Measurements from ENCODE around the gene SERINC3.
"Not testable (repeated sequence)": the region's sequence is repeated elsewhere in the genome, so short reads cannot be mapped to it uniquely, and the experiment has no call there.

The SERINC3 gene

DNA sequence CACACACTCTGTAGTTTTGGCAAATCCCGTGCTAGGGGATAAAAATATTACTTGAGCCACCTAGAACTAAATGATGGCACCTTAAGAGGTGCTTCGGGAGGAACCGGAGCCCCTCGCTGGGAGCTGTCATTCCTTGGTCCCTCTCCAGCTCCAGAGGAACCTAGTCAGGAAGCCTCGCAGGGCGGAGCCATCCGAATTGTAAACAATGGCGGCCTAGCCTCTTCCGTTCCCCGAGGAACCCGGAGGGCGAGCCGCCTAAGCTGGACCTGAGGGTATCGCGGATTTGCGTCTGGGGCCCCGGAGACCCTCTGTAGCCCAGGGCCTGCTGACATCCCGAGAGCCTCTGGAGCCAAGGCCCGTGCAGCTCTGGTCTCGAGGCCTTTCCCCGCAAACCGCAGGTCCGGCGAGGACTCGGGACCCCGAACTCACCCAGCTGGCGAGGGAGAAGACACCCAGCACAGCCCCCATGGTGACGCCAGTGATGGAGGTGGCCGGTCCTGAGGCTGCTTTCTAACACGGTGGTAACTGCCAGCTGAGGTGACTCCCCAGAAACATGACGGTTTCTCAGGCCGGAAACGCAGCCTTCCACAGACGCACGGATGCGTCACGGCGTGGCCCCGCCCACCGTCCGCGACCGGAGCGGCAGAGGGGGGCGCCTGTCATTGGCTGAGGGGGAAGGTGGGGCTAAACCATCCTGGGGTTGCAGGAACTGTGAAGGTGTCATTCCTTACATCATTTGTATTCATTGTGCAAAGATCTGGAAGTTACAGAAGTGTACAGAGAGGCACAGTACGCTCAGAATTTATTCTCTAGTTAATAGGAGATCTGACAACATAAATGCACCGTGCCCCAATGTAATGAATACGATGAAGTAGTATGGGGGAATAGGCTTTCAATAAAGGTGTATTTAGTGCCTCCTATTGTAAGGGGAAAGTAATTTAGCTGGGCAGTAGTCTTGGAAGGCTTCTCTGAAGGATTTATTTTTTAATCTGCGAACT lies at the start of gene SERINC3:
Gene SERINC3 (minus strand): TSS at position 587 of the 998 bp plus-strand sequence. CDS start 119 bp downstream, at position 468.
- peak; percentile 97 for DNase-seq

DNA sequence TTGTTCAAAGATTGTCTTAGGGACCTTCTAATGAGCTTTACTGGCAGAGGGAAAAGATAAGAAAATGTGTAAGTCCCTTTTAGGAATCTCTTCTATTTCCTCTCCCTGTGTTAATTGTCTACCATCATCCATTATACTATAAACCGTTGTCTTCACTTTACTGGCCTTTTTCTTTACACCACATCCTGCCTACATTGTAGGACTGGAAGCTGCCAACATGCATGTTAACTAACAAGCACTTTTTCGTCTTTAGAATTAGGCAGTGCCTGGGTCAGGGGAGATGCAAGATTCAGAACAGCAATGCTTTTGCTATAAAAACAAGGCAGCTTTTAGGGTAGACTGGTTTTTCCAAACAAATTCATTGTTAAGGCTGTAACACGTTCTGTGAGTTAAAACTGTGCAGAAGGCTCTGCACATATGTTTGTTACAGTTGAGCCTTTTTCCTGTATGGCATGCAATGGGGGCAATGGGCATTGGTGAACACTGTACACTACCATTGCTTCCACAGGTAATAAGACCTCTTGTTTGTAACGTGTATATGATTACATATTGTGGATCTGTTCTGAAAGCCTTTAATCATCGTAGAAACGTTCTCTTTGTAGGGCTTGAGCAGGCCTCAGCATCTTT lies 49.6 kb upstream of the SERINC3 start:
- no peak for DNase-seq

DNA sequence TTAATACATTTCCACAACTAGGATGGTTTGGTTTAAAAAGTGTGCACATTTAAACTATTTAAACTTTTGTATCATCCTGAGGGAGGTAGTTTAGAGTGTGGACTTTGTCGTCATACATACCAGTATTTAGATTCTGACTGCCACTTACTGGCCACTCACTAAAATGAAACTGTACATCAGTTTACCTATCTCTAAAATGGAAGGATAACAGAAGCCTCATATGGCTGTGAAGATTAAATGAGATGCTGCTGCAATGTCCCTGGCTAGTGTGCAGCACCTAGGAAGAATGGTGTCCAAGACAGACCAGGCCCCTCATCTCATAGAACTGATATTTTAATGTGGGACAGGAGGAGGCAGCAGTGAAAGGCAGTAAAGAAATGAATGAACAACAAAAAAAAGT lies 48.5 kb upstream of the SERINC3 start:
- no peak for DNase-seq

DNA sequence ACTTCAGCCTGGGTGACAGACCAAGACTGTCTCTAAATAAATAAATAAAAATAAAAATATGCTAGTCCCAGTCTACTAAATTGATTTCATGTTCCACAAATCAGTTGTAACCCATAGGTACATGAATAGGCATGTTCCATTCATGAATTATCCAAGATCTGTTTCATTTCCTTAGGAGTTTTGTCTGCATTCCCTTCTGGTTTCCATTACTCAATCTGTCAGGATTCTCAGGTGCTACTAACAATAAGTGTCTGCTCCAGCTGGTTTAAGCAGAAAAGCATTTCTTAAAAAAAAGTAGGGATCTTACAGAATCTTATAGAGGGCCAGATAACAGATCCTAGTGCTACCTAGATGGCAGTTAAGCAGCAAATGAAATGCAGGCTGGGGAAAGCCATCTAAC lies 44.9 kb upstream of the SERINC3 start:
- no peak for DNase-seq

DNA sequence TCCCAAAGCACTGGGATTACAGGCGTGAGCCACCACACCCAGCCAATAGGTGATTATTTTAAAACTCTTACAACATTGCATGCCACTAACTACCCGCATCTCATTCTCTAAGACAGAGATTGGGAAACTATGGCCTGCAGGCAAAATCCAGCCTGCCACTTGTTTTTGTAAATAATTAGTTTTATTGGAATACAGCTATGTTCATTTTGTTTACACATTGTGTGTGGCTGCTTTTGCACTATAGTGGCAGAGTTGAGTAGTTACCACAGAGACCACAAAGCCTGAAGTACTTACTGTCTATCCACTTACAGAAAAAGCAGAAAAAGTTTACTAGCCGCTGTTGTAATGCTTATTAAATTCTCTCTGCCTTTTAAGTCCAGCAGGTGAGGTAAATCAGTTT lies 44.1 kb upstream of the SERINC3 start:
- no peak for DNase-seq

DNA sequence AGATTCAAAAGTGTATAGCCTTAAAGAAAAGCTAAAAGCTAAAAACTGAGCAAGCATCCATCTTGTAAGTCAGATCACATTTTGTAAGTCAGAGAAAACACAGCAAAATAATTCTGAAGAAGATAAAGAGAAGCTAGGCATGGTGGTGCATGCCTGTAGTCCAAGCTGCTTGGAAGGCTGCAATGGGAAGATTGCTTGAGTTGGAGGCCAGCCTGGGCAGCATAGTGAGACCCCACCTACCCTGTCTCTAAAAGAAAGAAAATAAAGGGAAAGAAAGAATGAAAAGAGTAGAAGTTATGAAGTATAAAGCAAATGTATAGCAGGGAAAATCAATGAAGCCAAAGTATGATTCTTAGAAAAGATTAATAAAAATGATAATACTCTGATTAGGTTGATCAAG lies 40.0 kb upstream of the SERINC3 start:
- no peak for DNase-seq

DNA sequence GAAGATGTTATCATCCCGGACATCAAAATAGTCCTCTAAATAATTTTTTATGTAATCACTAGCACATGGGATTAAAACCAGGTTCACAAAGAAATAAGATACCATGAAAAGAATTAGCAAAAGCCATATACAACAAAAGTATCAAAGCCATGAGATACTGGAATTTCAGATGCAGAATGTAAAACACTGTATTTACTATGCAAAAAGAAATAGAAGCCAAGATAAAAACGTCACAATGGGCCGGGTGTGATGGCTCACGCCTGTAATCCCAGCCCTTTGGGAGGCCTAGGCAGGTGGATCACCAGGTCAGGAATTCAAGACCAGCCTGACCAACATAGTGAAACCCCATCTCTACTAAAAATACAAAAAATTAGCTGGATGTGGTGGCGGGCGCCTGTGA lies 38.9 kb upstream of the SERINC3 start:
- DNase-seq, result not testable (repeated sequence)

DNA sequence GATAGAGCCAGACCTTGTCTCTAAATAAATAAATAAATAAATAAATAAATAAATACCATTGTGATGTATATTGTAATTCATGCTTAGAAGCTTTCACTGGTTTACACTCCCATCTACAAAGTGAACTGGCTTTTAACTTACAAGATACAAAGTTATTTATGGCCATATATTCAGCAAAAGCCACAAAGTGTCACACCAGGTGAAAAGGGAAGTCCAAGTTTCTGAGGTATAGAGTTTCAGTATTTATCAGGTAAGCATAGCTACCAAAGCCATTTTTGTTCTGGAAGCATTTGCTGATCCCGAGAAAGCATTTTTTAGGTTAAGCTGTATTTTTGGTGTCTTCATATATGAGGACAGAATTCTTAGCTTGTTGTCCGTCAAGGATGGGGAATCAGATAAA lies 38.4 kb upstream of the SERINC3 start:
- no peak for DNase-seq

DNA sequence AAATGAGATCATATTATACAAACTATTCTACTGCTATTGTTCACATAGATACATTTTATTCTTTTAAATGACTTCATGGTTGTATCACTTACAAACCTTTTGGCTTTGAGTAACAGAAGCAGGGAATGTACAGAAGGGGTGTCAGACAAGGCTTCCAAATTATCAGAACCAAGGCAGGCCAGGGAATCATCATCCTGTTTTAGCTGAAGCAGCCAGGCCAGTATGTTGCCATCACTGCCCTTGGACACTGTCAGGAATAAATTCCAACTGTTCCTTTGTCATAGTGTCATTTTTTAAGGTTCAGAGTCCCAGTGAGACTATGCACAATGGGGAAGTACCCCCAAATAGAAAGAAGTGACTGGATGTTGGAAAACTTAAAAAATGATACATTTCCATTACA lies 37.4 kb upstream of the SERINC3 start:
- DNase-seq, result no peak

DNA sequence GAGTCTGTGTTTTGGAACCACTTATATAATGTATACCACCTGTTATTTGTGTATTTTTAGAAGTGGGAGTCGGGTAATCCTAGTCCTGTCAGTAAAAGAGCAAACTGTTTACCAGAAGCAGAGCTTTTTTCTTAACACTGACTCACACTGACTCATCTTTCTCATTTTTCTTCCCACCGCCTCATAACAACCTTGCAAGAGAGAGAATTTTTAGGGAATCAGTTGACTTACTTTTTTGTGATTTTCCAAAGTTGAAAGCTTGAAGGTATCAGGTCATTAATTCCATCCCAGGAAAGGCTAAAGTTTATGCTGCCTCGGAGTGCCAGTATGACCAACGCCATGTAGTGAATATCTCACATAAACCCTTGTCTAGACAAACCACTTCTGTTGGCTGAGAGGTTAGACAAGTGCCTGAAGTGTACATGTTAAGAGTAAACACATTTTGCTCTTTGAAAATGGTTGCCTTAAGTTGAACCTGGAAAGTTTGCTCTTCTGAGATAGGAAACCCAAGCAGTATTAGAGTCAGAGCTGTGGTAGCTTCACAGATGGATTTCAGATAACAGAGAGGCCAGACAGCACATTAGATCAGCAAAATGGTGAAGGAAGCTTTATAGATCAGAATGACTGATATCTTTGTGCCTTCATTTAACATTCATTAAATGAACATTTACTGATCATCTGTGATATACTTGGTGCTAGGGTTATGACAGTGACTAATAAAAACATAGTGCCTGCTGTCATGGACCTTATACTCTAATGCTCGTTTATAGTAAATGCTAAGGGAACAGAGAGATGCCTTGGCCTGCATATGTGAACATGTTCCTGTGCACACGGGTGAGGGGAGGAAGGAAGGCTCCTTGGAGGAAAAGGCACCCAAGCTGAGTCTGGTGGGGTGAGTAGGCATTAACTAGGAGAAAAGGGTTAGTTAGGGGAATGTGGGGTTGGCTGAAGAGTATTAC lies 31.4 kb upstream of the SERINC3 start:
- DNase-seq, result no peak

DNA sequence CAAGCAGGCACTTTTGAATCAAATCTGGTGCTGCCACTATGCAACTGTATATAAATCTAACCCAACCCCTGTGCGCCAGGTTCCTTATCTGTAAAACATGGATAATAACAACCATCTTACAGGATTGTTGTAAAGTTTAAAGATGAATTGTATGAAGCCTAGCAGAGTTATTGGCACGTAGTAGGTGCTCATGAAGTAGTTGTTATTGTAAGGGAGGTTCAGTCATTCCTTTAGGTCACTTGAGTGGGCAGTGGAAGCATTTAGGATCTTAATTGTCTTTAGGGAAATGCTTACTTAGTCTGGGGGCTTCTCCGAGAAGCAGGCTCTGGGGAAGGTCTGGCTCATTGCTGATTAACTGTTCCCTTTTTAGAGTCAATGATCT lies 30.7 kb upstream of the SERINC3 start:
- DNase-seq, result no peak

DNA sequence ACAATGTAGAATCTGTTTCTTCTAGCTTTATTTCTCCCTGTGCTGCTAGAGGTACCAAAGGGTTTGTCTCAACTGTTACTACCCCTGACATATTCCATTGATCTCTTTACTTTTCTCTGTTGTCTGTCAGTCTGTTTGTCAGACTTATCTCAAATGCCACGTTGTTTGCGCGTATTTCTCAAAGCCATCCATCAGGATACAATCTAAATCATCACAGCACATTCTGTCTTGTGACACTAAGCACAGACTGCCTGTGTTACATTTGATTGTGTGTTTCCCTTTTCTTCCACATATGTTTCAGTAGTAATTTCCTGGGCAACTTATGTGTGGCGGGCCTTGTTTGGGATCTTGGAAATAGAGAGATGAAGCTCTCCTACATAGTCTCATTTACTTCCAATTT lies 30.2 kb upstream of the SERINC3 start:
- no peak for DNase-seq

DNA sequence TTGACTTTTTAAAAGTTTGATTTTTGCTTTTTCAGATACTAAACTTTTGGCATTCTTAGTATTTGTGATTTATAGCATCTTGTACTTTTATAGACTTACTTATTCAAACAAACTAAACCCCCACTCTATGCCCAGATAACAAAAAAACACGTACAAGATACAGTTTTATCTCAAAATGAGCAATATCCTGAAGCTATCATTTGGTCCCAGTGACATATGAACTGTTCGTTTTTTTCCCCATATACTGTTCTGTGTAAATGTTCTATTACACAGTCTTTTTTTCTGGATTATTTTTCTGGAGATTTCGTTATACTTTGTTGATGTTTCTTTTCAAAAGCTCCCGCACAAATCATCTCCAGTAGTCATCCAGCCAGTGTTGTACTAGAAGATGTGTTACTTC lies 27.3 kb upstream of the SERINC3 start:
- no peak for DNase-seq

DNA sequence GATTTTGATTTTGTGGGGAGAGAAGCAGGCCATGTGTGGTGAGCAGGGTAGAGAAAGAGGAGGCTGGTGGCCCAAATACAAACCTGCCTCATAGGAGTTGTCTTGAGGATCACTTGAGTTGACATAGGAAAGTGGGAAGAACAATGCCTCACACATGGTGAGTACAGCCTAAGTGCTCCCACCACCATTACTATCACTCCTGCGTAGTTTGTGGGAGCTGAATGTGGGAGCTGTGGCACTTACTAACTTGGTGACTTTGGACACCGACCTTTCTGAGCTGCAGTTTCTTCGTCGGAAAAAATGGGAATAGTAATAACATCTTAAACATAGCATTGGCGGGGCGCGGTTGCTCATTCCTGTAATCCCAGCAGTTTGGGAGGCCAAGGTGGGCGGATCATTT lies 25.5 kb upstream of the SERINC3 start:
- no peak for DNase-seq

DNA sequence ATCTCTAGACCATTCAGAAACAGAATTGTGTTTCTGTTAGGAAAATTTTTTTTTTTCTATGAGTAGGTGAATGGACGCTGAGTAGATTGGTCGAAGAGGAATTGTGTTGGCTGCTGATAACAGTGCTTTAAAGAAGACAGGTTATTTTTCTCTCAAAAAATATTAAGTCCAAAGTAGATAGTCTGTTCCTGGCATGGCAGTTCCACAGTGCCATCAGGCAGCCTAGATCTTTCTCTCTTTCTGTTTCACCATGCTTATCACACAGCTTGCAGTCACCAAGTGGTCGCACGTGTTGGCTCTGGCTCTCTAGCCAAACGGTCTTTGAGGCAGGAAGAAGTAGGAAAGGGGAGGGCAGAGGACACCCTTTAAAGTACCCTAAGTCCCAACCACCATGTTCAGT lies 22.4 kb upstream of the SERINC3 start:
- no peak for DNase-seq

DNA sequence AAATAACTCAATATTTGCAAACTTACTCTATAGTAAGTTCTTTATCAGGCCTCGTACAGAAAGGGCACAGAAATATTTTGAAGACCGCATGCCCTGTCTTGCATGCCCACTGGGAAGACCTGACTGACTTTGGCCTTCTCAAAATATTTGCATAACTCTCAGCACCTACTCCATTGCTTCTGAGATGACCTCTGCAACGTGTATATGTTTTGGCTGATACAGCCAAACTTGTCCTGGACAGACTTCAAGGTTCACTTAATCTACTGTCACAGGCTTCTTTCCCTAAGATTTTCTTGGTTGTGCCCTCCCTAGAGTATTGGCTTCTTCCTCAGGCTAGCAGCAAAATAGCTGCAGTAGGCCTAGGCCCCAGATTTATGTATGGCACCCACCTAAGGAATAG lies 21.5 kb upstream of the SERINC3 start:
- no peak for DNase-seq

DNA sequence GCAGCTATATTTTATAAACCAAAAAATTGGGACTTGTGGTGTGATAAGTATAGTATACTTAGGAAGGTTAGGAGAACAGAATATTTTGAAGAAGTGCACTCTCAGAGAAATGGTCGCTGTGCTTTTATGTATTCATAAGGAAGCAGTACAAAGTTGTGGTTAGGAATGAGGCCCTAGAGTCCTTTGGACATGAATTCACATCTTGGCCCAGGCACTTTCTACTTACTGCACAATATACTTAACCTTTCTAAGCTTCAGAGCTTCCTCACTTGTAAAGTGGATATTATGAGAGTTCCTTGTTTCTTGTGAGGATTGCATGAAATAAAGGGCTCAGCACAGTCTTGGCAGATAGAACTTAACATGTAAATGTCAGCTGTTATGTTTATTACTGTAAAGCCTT lies 21.0 kb upstream of the SERINC3 start:
- no peak for DNase-seq

DNA sequence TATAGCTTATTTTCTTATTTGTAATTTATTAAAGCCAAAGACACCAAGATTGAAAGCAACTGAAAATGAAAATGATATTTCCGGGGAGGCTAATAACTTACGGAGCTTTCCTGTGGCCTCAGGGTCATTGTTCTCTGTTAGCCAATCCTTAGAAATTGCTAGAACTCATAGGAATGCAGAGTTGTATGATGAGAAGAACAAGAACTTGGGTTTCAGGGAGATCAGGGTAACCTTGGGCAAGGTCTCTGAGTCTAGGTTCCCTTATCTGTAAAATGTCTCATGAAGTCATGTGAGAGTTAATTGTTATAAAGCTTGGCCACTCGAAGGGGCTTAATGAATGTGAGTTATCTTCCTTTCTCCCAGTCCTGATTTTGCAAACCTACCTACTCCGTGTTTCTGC lies 20.1 kb upstream of the SERINC3 start:
- no peak for DNase-seq

DNA sequence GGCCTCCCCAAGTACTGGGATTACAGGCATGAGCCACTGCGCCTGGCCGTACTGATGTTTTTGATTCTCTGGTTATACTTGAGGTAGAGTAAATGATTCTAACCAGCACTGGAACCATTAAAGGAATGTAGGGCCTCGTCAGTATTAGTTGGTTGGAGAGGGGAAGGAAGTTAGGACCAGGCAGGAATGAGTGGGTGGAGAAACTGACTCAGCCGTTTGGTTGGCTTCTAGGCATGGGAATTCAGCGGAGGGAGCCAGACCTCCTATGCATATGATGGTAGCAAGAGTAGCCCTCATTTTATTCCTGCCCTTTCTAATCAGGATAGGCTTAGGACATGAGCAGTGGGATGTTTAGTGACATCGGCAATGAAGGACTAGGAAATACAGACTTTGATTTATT lies 19.0 kb upstream of the SERINC3 start:
- no peak for DNase-seq

DNA sequence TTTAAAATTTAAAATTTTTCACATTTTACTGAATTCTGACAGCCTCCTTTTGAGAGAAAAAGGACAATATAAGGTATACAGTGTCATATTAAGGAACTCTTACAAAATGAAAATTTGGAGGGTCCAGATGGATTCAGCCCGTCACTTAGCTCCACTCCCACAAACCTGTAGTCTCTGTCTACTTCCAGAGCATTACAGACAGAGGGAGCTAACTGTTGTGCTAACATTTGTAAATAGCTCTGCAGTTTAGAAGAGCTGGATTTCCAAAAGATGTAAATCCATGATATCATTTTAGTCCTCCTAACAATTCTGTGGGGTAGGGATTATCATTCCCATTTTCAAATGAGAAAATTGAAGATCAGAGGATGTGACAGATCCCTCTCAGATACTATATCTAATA lies 16.1 kb upstream of the SERINC3 start:
- no peak for DNase-seq

DNA sequence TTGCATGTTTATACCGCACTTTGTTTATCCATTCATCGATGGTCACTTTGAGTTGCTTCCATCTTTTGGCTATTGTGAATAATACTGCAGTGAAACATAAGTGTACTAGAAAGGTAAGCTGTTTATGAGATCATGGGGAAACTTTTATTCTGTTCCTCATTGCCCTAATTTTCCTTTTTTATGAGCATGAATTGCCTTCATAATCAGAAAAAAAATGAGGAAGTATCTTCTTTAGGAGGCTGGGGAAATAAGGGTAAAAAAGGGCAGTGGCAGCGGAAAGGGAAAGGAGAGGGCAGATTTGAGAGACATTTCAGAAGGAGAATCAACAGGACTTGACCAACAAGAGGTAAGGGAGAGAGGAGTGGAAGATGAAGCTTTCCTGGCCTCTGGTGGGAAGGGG lies 14.3 kb upstream of the SERINC3 start:
- DNase-seq, result no peak

DNA sequence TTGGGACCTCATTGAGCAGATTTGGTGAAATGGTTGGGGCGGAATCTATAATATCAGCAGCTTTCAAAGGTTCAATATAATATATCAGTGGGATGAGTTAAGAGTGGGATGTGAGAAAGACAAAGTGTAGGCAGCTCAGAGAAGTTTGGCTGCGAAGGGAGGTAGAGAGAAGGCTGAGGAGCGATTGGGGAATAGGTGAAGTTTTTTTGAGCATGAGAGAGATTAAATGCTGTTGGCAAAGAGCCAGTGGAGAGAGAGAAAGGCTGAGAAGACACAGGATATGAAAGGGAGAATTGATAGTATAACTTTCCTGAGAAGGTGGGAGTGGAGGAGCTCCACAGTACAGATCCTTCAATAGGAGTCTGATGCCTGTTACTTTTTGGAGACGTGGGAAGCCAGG lies 12.1 kb upstream of the SERINC3 start:
- no peak for DNase-seq

DNA sequence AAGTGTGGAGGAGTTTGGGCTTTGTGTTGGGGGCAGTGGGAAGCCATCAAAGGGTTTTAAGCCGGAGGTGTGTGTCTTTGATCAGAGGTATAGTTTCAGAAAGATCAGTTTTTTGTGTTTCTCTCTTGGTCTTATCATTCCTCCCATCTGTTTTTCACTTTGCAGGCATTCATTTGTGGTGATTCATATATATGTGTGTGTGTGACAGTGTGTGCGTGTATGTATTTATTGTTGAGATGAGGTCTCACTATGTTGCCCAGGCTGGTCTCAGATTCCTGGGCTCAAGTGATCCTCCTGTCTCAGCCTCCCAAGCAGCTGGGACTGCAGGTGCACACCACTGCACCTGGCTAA lies 11.1 kb upstream of the SERINC3 start:
- DNase-seq, result no peak

Measured in eye (tissue), 1 donor.